K562 (cell line): ENCODE measurements around the gene PLK5. TPM values are rescaled to one million over a fixed set of nuclear protein-coding genes. Genes with fewer than 3 reads are reported as not detected.

Experiments used
- ATAC-seq: fragments of 200-7000 bp; cut with Tn5 transposase; 3 replicates; pipeline ENCODE4 v1.9.1; 2020; ENCODE audit warnings: moderate library complexity
- BruUV-seq: library from RNA; stranded (reverse); fragments of 400-500 nt; replicated peaks from 2 replicates; lab custom pipeline; 2021; lab: Mats Ljungman, UMichigan
- CTCF ChIA-PET: fragments of 300-600 bp; formaldehyde crosslinking; extraction: SDS; loops from one replicate; lab custom pipeline; 2021; ENCODE audit warnings: low intra/inter-chr PET ratio; lab: Yijun Ruan, JAX
- POLR2A ChIA-PET: fragments of 300-600, 350-650 bp; sonication (Branson Sonifier 250); formaldehyde crosslinking; extraction: SDS; loops from one replicate; lab custom pipeline; 2021; ENCODE audit warnings: antibody characterized with exemption, inconsistent platforms; lab: Yijun Ruan, JAX
- DNase-seq, 4 experiments: peaks; one replicate each; pipeline versions ENCODE4 v3.0.0 to v3.0.0-alpha.2; 2011 to 2018; ENCODE audit warnings: low spot score in 3 of 4, mixed read lengths in 3 of 4; ENCODE audit errors: extremely low read depth in 1 of 4
- FAIRE-seq: peaks from 2 replicates; lab custom pipeline; 2011; peaks lifted over from hg19 to GRCh38; lab: Jason Lieb, UNC
- H2AFZ ChIP-seq: 2 replicates; pipeline ENCODE4 v1.6.0; 2011; ENCODE audit warnings: low read depth, low read length, control low read depth, inconsistent platforms
- H3K27ac ChIP-seq: fragments of 200-600 bp; 3 replicates; pipeline ENCODE4 v1.8.0; 2011; ENCODE audit warnings: low read depth, mild to moderate bottlenecking, control low read depth, inconsistent platforms, low read length, moderate library complexity, mixed read lengths; ENCODE audit errors: extremely low read depth
- H3K27me3 ChIP-seq, 2 experiments: fragments of 300-600 bp in 1 of 2; 2 replicates in 1 of 2; 3 replicates in 1 of 2; pipeline versions ENCODE4 v1.6.0 to v1.8.0; 2011; ENCODE audit warnings: inconsistent platforms in 2 of 2, low read length in 2 of 2, mild to moderate bottlenecking in 1 of 2, mixed read lengths in 1 of 2, moderate library complexity in 1 of 2; ENCODE audit not compliant: control insufficient read depth in 2 of 2, insufficient read depth in 2 of 2
- H3K36me3 ChIP-seq: fragments of 300-600 bp; 3 replicates; pipeline ENCODE4 v1.8.0; 2011; ENCODE audit warnings: mild to moderate bottlenecking, low read length, inconsistent platforms; ENCODE audit not compliant: control insufficient read depth, insufficient read depth
- H3K4me1 ChIP-seq, 2 experiments: fragments of 200-600 bp in 1 of 2; replicated peaks in 1 of 2; 2 replicates in 1 of 2; 3 replicates in 1 of 2; pipeline versions ENCODE4 v1.5.1 to v1.8.0; 2011; ENCODE audit warnings: inconsistent platforms in 2 of 2, low read length in 2 of 2, mild to moderate bottlenecking in 1 of 2, mixed read lengths in 1 of 2, moderate library complexity in 1 of 2; ENCODE audit not compliant: control insufficient read depth in 2 of 2, insufficient read depth in 2 of 2
- H3K4me2 ChIP-seq: 2 replicates; pipeline ENCODE4 v1.6.1; 2011; ENCODE audit warnings: low read length, control low read depth, inconsistent platforms, mixed read lengths; ENCODE audit not compliant: insufficient read depth
- H3K4me3 ChIP-seq: fragments of 200-600 bp; sonication (generic), shearing (Covaris generic); 2 replicates; pipeline ENCODE4 v1.5.1; 2016; ENCODE audit warnings: control low read depth, inconsistent platforms
- H3K79me2 ChIP-seq: fragments of 200-600 bp; 3 replicates; pipeline ENCODE4 v1.8.0; 2011; ENCODE audit warnings: low read length, inconsistent platforms; ENCODE audit not compliant: control insufficient read depth, insufficient read depth
- H3K9ac ChIP-seq, 2 experiments: 2 replicates each; pipeline versions ENCODE4 v1.6.0 to v1.6.1; 2011; ENCODE audit warnings: low read depth in 2 of 2, low read length in 2 of 2, control low read depth in 1 of 2, inconsistent platforms in 1 of 2, mild to moderate bottlenecking in 1 of 2, mixed read lengths in 1 of 2; ENCODE audit not compliant: insufficient read depth in 1 of 2
- H3K9me1 ChIP-seq: one replicate; pipeline ENCODE4 v1.6.0; 2011; ENCODE audit warnings: inconsistent platforms, mild to moderate bottlenecking, low read length, moderate library complexity; ENCODE audit not compliant: control insufficient read depth, insufficient read depth
- H3K9me3 ChIP-seq: replicated peaks from 2 replicates; pipeline ENCODE4 v1.5.1; 2011; ENCODE audit warnings: low read depth, low read length, inconsistent platforms; ENCODE audit not compliant: control insufficient read depth, insufficient read depth
- H4K20me1 ChIP-seq: replicated peaks from 2 replicates; pipeline ENCODE4 v1.6.1; 2011; ENCODE audit warnings: low read length, inconsistent platforms, mixed read lengths; ENCODE audit not compliant: control insufficient read depth, insufficient read depth
- CBFB ChIP-seq: sonication (generic); formaldehyde crosslinking; IDR thresholded peaks from 2 replicates; pipeline ENCODE4 v1.4.0; 2020; ENCODE audit warnings: mild to moderate bottlenecking, missing genetic modification reagents
- GATA2 ChIP-seq: sonication (generic); formaldehyde crosslinking; IDR thresholded peaks from 2 replicates; pipeline ENCODE4 v1.4.0; 2020; ENCODE audit warnings: mild to moderate bottlenecking, missing genetic modification reagents
- HDAC6 ChIP-seq: IDR thresholded peaks from 2 replicates; pipeline ENCODE4 v1.6.1; 2012; ENCODE audit warnings: low read depth, mild to moderate bottlenecking, control low read depth, inconsistent platforms, low read length, moderate library complexity
- ZHX1 ChIP-seq: fragments of 150-350 bp; conservative IDR thresholded peaks from 2 replicates; pipeline ENCODE4 v1.6.1; 2014; ENCODE audit warnings: low read length
- ZNF217 ChIP-seq: sonication (generic); formaldehyde crosslinking; IDR thresholded peaks from 2 replicates; pipeline ENCODE4 v1.8.0; 2022; ENCODE audit warnings: mild to moderate bottlenecking, missing genetic modification reagents
- ZNF311 ChIP-seq: fragments of 250-450 bp; sonication (Bioruptor Pico); IDR thresholded peaks from 2 replicates; pipeline ENCODE4 v1.4.0; 2020; ENCODE audit warnings: mild to moderate bottlenecking, moderate library complexity
- WGBS: fragments of 100-300 bp; shearing (Covaris generic); methylation state at CpG from one replicate; pipeline ENCODE4 v1.1.6; 2016; ENCODE audit warnings: low coverage, mixed read lengths; ENCODE audit not compliant: insufficient coverage; ENCODE audit errors: missing lambda C conversion rate; 5-methylcytosine and 5-hydroxymethylcytosine counted together
- in situ Hi-C: fragments of 300-500 bp; cut with MboI; formaldehyde crosslinking; loops from 4 replicates; pipeline ENCODE4 v1.15.0; 2018; ENCODE audit warnings: inconsistent platforms, mixed read lengths
- intact Hi-C: fragments of 100-400 bp; cut with micrococcal nuclease; formaldehyde crosslinking; loops from 2 replicates; pipeline ENCODE4 v1.14.2; 2022
- polyA plus RNA-seq, 8 experiments: library from polyadenylated mRNA; depleted of rRNA in 4 of 8; stranded (reverse) in 5 of 8; unstranded in 3 of 8; fragments of >200 nt; fragmentation: Nextera tagmentation in 2 of 8; fragmentation: Illumina TruSeq in 1 of 8; extraction: Ambion mirVana in 2 of 8; extraction: Trizol in 1 of 8; gene quantifications; 2 replicates each; pipeline versions ENCODE4 v1.2.1 to v1.2.3, GENCODE V29; 2011 to 2014; ENCODE audit warnings: inconsistent platforms in 1 of 8, missing spikeins in 1 of 8
- total RNA-seq, 7 experiments: library from RNA; depleted of rRNA in 6 of 7; stranded (reverse); fragments of >200 nt in 6 of 7; fragmentation: Illumina TruSeq in 2 of 7; extraction: Trizol in 2 of 7; gene quantifications; 2 replicates each; pipeline versions ENCODE4 v1.2.1 to v1.2.3, GENCODE V29; 2011 to 2021; ENCODE audit warnings: low replicate concordance in 1 of 7
- TF ChIP-seq, protein P1 (sequence below), 2 experiments: fragments of 200-800 bp in 1 of 2; sonication (Bioruptor generic) in 1 of 2; sonication (generic) in 1 of 2; formaldehyde crosslinking in 1 of 2; IDR thresholded peaks in 1 of 2; conservative IDR thresholded peaks in 1 of 2; 2 replicates each; pipeline versions ENCODE4 v1.5.0 to v1.6.1; 2016 to 2020; ENCODE audit warnings: missing compliant biosample characterization in 1 of 2, missing genetic modification characterization in 1 of 2, missing genetic modification reagents in 1 of 2
- TF ChIP-seq, protein P2 (sequence below): sonication (generic); formaldehyde crosslinking; IDR thresholded peaks from 2 replicates; pipeline ENCODE4 v1.8.1; 2022; ENCODE audit warnings: missing genetic modification reagents

Gene PLK5
- total and polyA plus RNA-seq, 9 of the 15 experiments (the other 6 are each of a cell fraction or from before 2014, with no cell fraction given) = 0.04 to 0.23 (median 0.11) TPM; not detected in 5

DNA sequence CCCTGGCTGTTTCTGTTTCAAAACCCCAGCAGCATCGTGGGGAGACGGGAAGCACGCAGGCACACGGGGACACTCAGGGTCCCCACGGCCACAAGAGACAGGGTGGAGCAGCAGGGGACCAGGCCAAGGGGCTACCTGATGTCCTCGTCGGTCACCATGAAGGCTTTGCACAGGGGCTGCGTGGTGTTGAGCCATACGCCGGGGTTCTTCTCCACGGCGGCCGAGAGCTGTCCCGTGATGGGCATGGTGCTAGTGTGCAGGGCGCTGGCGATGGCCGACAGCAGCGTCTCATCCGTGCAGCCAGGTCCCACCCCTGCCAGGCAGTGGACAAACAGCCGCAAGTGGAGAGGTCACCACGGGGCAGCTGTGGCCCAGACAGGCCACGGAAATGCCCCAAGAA lies 57.1 kb downstream of the PLK5 start:
- BruUV-seq = no TSS peak
- no peaks in the 10 kb centered on the region for H3K9me3 ChIP-seq
- WGBS = 95% methylated on average over 22 of the region's 22 CpGs
- POLR2A ChIA-PET = interaction anchor here (1.1 kb wide), 1 partner anchor 9 kb away, joined by 3 read pairs; no protein-coding TSS in a partner anchor
- CTCF ChIA-PET = no interaction called here
- no peak overlapping the region for H3K4me2 ChIP-seq
- H2AFZ ChIP-seq = no peak overlapping the region
- H3K4me3 ChIP-seq = no peak overlapping the region
- no peaks in the 10 kb centered on the region for H3K9me1 ChIP-seq
- H3K27me3 ChIP-seq = no peaks in the 10 kb centered on the region
- DNase-seq (no peak), ATAC-seq (no peak), FAIRE-seq (no peak)
- H3K79me2 ChIP-seq = peaks cover 13% of the 10 kb centered on the region
- TF ChIP-seq HDAC6 (no peak), ZHX1 (no peak), ZNF311 (CRISPR knock-in tag) (no peak), CBFB (CRISPR knock-in tag) (no peak), GATA2 (CRISPR knock-in tag) (no peak), ZNF217 (no peak)
- TF ChIP-seq, protein P1, sequence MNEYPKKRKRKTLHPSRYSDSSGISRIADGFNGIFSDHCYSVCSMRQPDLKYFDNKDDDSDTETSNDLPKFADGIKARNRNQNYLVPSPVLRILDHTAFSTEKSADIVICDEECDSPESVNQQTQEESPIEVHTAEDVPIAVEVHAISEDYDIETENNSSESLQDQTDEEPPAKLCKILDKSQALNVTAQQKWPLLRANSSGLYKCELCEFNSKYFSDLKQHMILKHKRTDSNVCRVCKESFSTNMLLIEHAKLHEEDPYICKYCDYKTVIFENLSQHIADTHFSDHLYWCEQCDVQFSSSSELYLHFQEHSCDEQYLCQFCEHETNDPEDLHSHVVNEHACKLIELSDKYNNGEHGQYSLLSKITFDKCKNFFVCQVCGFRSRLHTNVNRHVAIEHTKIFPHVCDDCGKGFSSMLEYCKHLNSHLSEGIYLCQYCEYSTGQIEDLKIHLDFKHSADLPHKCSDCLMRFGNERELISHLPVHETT (CRISPR knock-in tag; conservative IDR thresholded peaks at IDR 0.05 in 1 of 2, IDR thresholded peaks at IDR 0.05 in 1 of 2) = no peak
- TF ChIP-seq, protein P2, sequence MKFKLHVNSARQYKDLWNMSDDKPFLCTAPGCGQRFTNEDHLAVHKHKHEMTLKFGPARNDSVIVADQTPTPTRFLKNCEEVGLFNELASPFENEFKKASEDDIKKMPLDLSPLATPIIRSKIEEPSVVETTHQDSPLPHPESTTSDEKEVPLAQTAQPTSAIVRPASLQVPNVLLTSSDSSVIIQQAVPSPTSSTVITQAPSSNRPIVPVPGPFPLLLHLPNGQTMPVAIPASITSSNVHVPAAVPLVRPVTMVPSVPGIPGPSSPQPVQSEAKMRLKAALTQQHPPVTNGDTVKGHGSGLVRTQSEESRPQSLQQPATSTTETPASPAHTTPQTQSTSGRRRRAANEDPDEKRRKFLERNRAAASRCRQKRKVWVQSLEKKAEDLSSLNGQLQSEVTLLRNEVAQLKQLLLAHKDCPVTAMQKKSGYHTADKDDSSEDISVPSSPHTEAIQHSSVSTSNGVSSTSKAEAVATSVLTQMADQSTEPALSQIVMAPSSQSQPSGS = no peak
- intact Hi-C loops (no loop called here), in situ Hi-C loops (no loop called here)
- H3K27ac ChIP-seq = no peak overlapping the region
- H4K20me1 ChIP-seq = no peaks in the 10 kb centered on the region
- 0 out of 4 replicates have a peak overlapping the region, but pooled peaks of 1 of the 2 experiments have one; percentile 17 for H3K9ac ChIP-seq
- H3K4me1 ChIP-seq = peaks cover 0 to 29% of the 10 kb centered on the region in 2 experiments; a peak in 2 of 5 replicates
- H3K36me3 ChIP-seq = peaks cover 91% of the 10 kb centered on the region; the same call in 2 of the 3 replicates
